ENCODE results near the gene ARPC3. TPM values are rescaled to one million over a fixed set of nuclear protein-coding genes. Genes with fewer than 3 reads are reported as not detected.

Gene ARPC3
- total and polyA plus RNA-seq, 2 of the 4 experiments (the other 2 are of a cell fraction): 192 to 204 TPM

DNA sequence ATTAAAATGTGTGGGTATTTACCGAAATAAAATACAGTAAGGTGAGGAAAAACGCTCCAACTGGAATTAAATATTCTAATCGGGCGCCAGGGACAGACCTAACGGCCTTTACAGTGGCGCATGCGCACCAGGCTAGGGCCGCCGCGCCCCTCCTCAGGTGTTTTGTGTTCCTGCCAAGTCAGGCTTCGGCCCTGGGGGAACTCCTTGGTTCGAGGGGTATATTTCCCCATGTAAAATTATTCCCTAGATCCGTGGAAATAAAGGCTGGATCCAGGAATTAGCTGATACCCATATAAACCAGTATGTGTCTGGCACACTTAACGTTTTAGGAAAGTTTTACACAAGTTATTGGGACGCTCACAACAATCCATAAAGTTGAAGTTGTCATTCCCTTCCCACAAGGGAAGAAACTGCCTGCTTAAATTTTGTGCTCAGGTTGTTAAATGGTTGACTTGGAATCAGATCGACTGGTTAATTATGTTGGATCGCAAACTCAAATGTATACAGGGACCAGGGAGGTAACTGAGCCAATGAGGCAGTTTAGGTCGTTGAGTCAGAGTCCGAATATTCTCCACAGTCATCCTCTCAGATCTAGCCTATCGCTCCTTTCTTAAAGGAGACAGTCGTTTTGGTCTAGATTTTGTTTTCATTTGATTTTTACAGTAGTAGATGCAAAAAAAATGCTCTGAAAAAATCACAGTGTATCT is 46.0 kb downstream of the ARPC3 start (continued):
- TF ChIP-seq, protein P1, sequence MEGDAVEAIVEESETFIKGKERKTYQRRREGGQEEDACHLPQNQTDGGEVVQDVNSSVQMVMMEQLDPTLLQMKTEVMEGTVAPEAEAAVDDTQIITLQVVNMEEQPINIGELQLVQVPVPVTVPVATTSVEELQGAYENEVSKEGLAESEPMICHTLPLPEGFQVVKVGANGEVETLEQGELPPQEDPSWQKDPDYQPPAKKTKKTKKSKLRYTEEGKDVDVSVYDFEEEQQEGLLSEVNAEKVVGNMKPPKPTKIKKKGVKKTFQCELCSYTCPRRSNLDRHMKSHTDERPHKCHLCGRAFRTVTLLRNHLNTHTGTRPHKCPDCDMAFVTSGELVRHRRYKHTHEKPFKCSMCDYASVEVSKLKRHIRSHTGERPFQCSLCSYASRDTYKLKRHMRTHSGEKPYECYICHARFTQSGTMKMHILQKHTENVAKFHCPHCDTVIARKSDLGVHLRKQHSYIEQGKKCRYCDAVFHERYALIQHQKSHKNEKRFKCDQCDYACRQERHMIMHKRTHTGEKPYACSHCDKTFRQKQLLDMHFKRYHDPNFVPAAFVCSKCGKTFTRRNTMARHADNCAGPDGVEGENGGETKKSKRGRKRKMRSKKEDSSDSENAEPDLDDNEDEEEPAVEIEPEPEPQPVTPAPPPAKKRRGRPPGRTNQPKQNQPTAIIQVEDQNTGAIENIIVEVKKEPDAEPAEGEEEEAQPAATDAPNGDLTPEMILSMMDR (conservative IDR thresholded peaks at IDR 0.05; ENCODE audit: low read depth, low read length): no peak

All from IMR-90 (cell line).